Measurements from ENCODE around the gene MALAT1. TPM values are rescaled to one million over a fixed set of nuclear protein-coding genes. Genes with fewer than 3 reads are reported as not detected.

MALAT1 gene
- total and polyA plus RNA-seq, 2 donors from 2014 or later = 219 to 15,262 TPM

- TF ChIP-seq CTCF (IDR thresholded peaks at IDR 0.05; ENCODE audit: borderline replicate concordance, extremely low read depth, insufficient read depth) = no peak
- peaks cover 4 to 23% (median 11%) of the 10 kb centered on the region in 3 donors for H3K4me1 ChIP-seq (ENCODE audit: control insufficient read depth in 2 of 3, insufficient read depth in 2 of 3, low read depth in 1 of 3, low read length in 3 of 3)
- H3K27me3 ChIP-seq (ENCODE audit: control insufficient read depth, insufficient read depth, low read length) = no peaks in the 10 kb centered on the region
- DNase-seq (peak; percentile 94 to 99 (median 97)), FAIRE-seq (no peak)
- no peaks in the 10 kb centered on the region for H3K36me3 ChIP-seq (ENCODE audit: control insufficient read depth in 2 of 3, insufficient read depth in 3 of 3, low read length in 3 of 3)
- H3K4me3 ChIP-seq (ENCODE audit: low read length in 3 of 3) = peak overlapping the region; percentile 76 to 94 (median 77)
- peak overlapping the region; percentile 100 for H3K27ac ChIP-seq (ENCODE audit: low read depth in 2 of 2, low read length in 2 of 2)
- H3K9ac ChIP-seq (ENCODE audit: low read length in 3 of 3) = peak overlapping the region; percentile 65 to 100 (median 97)
- H3K9me3 ChIP-seq (ENCODE audit: control insufficient read depth in 2 of 3, insufficient read depth in 1 of 3, low read length in 3 of 3) = no peaks in the 10 kb centered on the region
- intact Hi-C loops (cut with DNase I) = no loop called here
These were observed 21.5 kb upstream of the MALAT1 start for GRCh38 chr11:65477149-65477965.

GRCh38 chr11:65478388-65479183, 20.3 kb upstream of the MALAT1 start:
- no peak for FAIRE-seq
- H3K27ac ChIP-seq (ENCODE audit: low read depth in 2 of 2, low read length in 2 of 2) = peak overlapping the region; percentile 100
- DNase-seq = peak in 4 of 5 donors; percentile 55 to 93 (median 78)
- no peaks in the 10 kb centered on the region for H3K36me3 ChIP-seq (ENCODE audit: control insufficient read depth in 2 of 3, insufficient read depth in 3 of 3, low read length in 3 of 3)
- no peaks in the 10 kb centered on the region for H3K9me3 ChIP-seq (ENCODE audit: control insufficient read depth in 2 of 3, insufficient read depth in 1 of 3, low read length in 3 of 3)
- peak overlapping the region; percentile 30 to 54 (median 49) for H3K4me3 ChIP-seq (ENCODE audit: low read length in 3 of 3)
- peak overlapping the region; percentile 8 to 96 (median 77) for H3K9ac ChIP-seq (ENCODE audit: low read length in 3 of 3)
- TF ChIP-seq CTCF (IDR thresholded peaks at IDR 0.05; ENCODE audit: borderline replicate concordance, extremely low read depth, insufficient read depth) = no peak
- H3K4me1 ChIP-seq (ENCODE audit: control insufficient read depth in 2 of 3, insufficient read depth in 2 of 3, low read depth in 1 of 3, low read length in 3 of 3) = peaks cover 4 to 23% (median 11%) of the 10 kb centered on the region in 3 donors
- no peaks in the 10 kb centered on the region for H3K27me3 ChIP-seq (ENCODE audit: control insufficient read depth, insufficient read depth, low read length)
- intact Hi-C loops (cut with DNase I) = no loop called here

GRCh38 chr11:65479184-65480145, 19.4 kb upstream of the MALAT1 start:
- peak; percentile 44 for TF ChIP-seq CTCF (IDR thresholded peaks at IDR 0.05; ENCODE audit: borderline replicate concordance, extremely low read depth, insufficient read depth)
- Histone ChIP-seq H3K27ac (ENCODE audit: low read depth in 2 of 2, low read length in 2 of 2) (peak overlapping the region; percentile 100), H3K4me1 (ENCODE audit: control insufficient read depth in 2 of 3, insufficient read depth in 2 of 3, low read depth in 1 of 3, low read length in 3 of 3) (peaks cover 4 to 23% (median 11%) of the 10 kb centered on the region in 3 donors), H3K36me3 (ENCODE audit: control insufficient read depth in 2 of 3, insufficient read depth in 3 of 3, low read length in 3 of 3) (no peaks in the 10 kb centered on the region), H3K9me3 (ENCODE audit: control insufficient read depth in 2 of 3, insufficient read depth in 1 of 3, low read length in 3 of 3) (no peaks in the 10 kb centered on the region), H3K27me3 (ENCODE audit: control insufficient read depth, insufficient read depth, low read length) (no peaks in the 10 kb centered on the region), H3K4me3 (ENCODE audit: low read length in 3 of 3) (peak overlapping the region; percentile 30 to 54 (median 49)), H3K9ac (ENCODE audit: low read length in 3 of 3) (peak overlapping the region; percentile 8 to 96 (median 77))
- no peak for FAIRE-seq
- intact Hi-C loops (cut with DNase I) = no loop called here
- peak in 3 of 5 donors; percentile 70 to 81 (median 76) for DNase-seq
